ENCODE measurements around the gene MOK.

The MOK gene

DNA sequence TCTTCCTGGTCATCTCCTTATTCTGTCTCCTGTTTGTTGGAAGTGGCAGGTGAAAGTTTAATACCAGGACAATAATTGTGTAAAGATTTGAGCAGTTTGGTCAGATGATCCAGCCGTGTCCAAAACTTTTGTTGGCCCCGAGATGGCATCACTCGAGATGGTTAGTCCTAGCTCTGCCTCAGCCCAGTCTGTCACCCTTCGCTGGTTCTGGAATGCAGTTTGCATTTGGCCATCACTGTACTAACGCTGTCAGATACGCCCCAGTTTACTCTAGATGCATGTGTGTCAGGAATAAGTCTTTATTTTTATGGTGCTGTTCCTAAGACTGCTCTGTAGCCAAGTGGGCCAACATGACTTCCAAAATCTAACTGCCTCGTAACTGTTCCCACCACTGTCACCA, 79.6 kb downstream of the MOK start:
- no peak for DNase-seq (ENCODE audit: low spot score)

- no peak for DNase-seq (ENCODE audit: low spot score)
These were observed 81.3 kb downstream of the MOK start for GRCh38 chr14:102223682-102224081.

DNA sequence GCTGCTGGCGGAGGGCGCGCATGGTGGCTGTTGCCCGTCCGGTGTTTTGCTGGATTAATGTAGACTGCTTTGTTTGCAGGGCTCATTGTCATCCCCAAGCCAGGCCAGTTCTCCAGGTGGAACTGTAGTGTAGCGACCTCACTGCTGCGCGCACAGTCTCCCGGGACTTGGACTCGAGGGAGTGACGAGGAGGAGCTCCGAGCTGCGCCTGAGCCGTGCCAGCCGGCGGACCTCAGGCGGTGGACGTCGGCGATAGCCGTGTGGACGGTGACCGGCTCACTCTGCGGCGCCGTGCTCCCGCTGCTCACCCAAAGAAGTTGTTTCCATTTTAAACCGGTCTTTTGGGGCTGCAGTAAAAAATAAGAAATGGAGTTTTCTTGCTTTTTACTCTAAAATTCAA, 82.2 kb downstream of the MOK start:
- DNase-seq (ENCODE audit: low spot score) = no peak

DNA sequence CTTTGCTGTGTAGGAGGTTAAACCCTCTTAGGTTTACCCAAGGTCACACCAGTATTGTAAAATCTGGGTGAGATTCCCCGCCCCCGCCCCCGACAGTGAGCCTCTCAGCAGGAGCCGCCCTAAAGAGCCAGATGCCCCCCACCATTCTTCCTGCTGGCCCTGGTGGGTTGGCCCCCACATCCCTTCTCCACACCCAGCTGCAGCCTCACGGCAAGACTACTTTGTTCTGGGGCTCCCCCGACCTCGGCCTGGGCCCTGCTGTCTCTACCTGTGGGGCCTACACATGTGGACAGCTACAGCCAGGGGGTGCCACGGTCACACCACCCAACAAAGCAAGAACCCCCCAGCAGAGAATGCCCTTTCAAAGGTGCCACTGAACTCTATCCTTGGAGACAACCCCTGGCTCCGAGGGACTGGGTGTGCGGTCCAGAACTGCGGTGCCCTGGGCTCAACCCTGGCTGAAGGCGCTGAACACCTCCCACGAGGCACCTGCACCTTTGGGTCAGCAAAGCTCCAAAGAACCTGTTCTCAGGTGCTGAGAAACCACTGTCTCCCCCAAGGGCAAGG, 82.9 kb downstream of the MOK start:
- no peak for DNase-seq (ENCODE audit: low spot score)

DNA sequence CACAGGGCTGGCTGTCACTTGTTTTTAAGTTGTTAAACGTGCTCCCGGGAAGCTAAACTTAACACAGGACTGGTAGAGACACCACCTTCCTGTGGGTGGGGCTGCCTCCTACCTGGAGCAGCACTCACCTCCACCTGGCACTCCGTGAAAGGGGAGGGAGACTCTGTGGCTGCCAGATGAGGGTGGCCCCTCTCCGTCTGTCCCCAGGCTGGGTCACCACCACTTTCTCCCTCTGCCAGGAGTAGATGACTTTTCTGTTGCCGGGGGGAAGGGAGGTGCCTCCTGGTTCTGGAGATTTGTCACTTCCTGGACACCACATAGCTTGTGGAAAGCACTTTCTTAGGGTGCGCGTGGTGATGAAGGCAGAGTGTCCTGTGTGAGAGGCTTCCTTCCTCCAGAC, 83.9 kb downstream of the MOK start:
- no peak for DNase-seq (ENCODE audit: low spot score)

GRCh38 chr14:102220031-102220430, 84.9 kb downstream of the MOK start:
- DNase-seq (ENCODE audit: low spot score) = no peak

DNA sequence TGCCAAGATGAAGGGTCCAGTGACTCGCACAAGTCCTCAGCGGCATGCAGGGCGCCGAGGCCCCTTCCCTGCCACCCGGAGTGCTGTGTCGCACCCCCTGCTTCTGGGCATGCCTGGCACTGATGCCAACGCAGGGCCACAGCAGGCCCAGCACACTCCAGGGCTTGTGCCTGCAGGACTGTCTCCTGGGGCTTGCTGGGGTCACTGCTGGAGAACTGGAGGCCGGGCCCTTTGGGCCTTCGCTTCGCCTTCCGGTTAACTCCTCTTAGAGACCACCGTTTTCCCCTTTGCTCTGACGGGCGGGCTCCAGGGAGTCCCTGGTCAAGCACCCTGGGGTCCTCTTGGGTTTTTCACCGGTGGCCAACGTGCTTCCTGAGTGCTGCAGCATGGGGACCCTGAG, 85.6 kb downstream of the MOK start:
- DNase-seq (ENCODE audit: low spot score) = no peak

GRCh38 chr14:102218688-102219087, 86.3 kb downstream of the MOK start:
- no peak for DNase-seq (ENCODE audit: low spot score)

DNA sequence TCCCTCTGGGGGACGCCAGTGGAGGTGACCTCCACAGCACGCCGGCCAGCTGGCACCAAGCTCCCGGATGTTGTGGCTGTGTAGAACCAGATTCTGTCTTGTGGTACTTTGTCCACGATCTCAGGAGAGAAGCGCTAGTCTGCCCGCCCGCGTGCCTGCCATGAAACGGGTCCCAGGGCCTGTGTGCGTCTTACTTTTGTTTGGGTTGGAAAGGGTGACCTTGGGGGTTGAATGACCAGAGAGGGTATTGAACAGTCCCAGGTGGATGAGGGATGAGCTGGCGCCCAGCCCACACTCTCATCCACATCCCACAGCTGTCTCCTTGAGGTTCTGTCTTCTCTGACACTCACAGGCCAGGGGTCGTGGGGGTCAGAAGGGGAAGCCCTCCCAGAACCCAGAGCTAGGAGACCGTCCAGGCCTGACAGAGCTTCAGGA, 87.0 kb downstream of the MOK start:
- no peak for DNase-seq (ENCODE audit: low spot score)

DNA sequence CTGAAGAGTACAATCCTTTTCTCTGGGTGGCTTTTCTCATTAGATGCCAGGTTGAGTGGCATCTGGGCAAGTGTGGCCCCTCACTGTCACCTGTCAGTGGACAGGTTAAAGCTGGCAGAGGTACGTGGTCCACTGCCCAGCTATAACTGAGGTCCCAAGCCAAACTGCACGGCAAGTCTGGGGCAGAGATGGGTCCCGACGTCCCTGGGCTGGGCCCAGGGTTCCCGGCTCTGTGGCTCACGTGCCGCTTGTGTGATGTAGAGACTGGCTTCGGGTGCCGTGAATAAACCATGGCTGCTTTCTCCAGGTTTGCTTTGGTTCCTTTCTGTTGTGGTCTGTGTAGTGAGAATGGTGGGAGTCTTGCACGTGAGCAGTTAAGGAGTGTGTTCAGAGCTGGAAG, 87.6 kb downstream of the MOK start:
- DNase-seq (ENCODE audit: low spot score) = no peak

DNA sequence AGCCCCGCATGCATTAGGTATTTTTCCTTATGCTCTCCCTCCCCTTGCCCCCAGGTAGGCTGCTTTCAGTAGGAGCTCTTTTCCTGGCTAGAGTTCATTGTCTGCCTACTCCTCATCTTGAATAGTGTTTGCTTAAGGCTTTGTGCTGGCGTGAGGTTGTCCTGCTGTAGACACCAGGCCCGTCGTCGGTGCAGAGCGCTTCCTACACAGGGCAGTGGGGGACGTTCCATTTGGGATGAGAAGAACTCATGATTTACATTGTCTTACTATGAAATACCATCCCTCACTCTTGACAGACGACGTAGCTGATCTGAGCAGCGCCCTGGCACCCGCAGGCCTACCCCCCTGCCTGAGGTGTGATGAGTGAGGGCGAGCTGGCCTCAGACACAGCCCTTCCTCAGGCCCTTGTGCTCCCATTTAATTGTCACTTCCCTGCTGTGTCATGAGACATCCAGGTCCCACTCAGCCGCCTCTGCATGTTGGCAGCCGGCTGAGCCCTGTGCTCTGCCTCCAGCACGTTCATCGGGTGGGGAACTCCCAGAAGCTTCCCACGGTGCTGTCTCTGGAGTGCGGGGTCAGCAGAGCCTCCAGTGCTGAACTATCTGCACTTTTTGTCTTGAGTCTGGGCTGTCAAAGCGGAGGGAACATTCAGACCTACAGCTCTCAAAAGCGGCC, 89.3 kb downstream of the MOK start:
- DNase-seq (ENCODE audit: low spot score) = no peak

DNA sequence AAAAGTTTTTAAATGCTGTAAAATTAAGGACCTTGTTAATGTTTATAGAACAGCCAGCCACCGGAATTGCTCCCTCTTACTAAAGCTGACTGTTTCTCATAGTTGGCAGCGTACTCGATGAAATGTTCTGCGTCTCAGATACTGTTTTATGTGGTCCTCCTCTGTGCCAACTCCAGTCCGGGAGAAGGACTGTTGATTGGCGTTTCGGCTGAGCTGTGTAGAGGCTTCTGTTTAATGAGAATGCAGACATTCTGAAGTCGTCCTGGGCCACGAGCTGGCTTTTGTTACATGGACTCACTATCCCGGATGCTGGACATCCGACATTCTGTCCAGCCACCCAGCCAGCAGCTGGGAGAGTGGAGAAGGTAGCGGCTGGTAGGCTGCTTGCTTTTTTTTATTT, 89.9 kb downstream of the MOK start:
- no peak for DNase-seq (ENCODE audit: low spot score)

- no peak for DNase-seq (ENCODE audit: low spot score)
These were observed 90.8 kb downstream of the MOK start for GRCh38 chr14:102213984-102214658.

GRCh38 chr14:102213470-102213869, 91.5 kb downstream of the MOK start:
- DNase-seq (ENCODE audit: low spot score) = no peak

DNA sequence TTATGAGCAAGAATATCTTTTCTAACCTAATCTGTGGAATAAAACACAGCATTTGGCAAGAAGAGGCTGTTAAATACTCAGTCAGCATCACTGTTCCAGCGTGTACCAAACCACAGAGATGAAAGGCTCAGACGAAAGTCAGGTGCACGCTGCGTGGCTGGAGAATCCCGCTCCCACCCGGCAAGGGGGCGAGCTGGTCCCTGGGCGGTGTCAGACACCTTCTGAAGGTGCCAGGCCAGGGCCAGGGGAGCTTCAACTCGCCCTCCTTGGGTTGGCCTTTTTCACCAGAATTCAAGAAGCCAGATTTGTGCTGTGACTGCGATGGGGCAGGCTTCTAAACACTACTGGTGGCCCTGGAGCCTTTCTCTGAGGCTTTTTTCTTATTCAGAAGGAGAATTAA, 92.1 kb downstream of the MOK start:
- DNase-seq (ENCODE audit: low spot score) = no peak

DNA sequence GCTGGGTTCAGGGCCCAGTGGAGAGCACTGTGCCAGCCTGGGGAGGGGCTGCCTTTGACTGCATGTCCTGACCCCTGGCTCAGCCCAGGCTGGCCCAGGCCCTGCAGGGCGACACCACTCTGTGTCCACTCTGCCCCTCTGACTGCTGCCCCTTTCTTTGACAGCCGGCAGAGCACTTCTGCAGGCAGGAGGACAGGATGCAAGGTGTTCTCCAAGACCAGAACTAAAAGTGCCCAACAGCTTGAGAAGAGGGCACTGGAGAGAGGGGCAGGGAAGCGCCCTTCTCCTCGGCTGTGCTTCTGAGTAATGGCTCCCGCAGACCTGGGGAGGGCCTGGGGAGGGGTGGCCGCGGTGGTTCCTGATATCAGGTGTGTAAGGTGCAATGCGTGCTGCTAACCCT, 92.6 kb downstream of the MOK start:
- no peak for DNase-seq (ENCODE audit: low spot score)

DNA sequence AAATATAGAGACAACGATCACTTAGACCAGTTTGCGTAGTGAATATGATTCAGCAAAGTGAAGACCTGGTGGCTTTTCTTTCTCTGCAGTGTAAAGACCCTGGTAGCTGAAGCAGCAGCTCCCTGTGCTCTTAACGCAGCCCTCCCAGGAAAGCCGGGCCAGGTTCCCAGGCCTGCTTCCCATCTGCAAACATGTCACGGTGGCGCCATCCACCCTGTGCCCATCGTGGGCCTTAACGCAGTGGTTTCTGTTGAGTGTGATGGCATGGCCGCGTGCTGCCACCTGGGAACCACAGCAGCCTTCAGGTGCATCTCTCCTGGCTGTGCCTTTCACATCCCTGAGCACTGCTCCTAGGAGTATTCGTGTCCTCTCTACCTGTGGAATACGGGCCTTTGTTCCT, 93.7 kb downstream of the MOK start:
- no peak for DNase-seq (ENCODE audit: low spot score)

DNA sequence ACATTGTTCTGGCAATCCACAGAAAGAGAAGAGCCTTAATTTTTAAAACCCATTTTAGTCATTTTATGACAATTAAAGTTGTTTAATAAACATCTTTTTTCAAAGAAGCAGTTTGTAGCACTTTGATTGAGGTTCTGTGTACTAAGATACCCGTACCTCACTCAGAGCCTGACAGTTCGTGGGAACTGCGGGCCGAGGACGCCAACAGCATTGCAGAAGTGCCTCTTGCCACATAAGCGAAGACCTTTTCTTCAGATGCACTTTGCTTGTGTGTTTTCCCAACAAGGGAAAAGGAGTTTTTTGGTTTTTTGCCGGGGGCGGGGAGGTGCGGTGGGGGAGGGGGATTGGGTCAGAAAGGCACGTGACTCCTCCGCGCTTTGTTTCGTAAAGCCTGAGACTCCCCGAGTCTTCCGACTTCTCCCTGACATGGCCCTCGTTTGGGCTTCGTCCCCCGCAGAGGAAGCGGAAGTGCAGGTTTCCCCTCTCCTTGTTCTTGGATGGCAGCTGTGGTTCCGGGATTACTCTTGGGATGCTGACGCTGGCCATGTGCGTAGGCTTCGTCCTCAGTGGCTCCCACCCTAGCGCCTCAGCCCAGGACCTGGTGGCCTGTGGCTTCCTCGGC, 94.4 kb downstream of the MOK start:
- DNase-seq (ENCODE audit: low spot score) = no peak

- DNase-seq (ENCODE audit: low spot score) = no peak
These were observed 95.6 kb downstream of the MOK start for GRCh38 chr14:102209224-102209966.

DNA sequence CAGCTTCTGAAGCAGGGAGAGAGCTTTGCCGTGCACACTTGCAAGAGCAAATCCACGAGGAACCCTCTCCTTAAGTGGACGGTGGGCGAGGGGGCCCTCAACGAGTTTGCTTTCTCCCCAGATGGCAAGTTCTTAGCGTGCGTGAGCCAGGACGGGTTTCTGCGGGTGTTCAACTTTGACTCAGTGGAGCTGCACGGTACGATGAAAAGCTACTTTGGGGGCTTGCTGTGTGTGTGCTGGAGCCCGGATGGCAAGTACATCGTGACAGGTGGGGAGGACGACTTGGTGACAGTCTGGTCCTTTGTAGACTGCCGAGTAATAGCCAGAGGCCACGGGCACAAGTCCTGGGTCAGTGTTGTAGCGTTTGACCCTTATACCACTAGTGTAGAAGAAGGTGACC, 96.2 kb downstream of the MOK start:
- no peak for DNase-seq (ENCODE audit: low spot score)

DNA sequence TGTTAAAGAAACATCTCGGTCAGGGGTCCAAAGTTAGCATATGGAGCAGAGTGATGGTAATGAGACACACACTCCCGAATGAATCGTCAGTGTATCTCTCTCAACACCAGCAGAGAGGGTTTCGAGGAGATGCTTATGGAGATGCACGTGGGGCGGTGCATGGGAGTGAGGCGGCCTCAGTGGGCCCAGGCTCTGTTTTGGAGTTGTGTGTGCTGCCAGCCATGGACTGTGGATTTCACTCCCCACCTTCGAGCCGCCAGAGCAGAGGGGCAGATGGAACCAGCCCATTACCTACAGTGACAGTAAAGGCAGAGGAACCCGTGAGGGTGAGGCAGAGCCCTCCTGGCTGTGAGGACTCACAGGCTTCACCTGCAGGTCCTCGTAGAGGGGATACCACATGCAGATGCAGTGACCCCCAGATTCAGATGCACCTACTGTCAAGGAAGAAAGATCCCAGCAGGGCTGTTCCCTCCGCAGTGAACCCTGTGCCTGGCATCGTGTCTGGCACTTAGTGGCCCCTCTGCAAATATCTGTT, 97.1 kb downstream of the MOK start:
- DNase-seq (ENCODE audit: low spot score) = no peak

DNA sequence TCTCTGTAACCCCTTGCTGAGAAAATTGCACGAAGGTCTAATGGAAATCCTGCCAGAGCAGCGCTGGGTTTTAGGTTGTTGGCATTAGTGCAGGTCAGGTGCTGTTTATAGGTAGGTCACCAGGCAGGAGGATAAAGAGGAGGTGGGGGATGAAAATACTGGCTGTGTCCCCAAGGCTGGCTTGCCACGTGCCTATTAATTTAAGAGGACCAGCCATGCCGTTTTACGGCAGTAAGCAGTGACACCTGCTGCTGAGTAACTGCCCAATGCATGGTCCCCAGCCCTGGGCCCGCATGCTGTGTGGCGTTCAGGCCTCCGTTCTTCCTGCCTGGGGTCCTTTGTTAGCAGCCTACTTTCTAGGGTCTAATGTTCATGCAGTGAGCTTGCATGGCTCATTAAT, 98.0 kb downstream of the MOK start:
- no peak for DNase-seq (ENCODE audit: low spot score)
